Measurements from ENCODE around the gene SLC39A11. TPM values are rescaled to one million over a fixed set of nuclear protein-coding genes. Genes with fewer than 3 reads are reported as not detected.

SLC39A11 gene
- total and polyA plus RNA-seq, 4 donors = 9.3 to 49.3 (median 24.7) TPM

- 77 to 88% methylated on average over 3 of the region's 3 CpGs for WGBS, 2 donors
These were observed 386.0 kb downstream of the SLC39A11 start for GRCh38 chr17:72706396-72706981.

GRCh38 chr17:72705905-72706395 lies 386.5 kb downstream of the SLC39A11 start:
- Histone ChIP-seq H3K4me3 (no peak overlapping the region), H3K27ac (ENCODE audit: low read depth in 1 of 2, low read length in 1 of 2) (no peak overlapping the region), H3K9me3 (ENCODE audit: control insufficient read depth in 4 of 4, insufficient read depth in 3 of 4, low read length in 3 of 4) (peaks cover 0 to 5% (median 3%) of the 10 kb centered on the region in 4 donors), H3K4me1 (ENCODE audit: control insufficient read depth in 5 of 5, insufficient read depth in 5 of 5, low read length in 5 of 5) (peaks cover 0 to 3% (median 0%) of the 10 kb centered on the region in 5 donors), H3K9ac (ENCODE audit: insufficient read depth in 1 of 2, low read length in 2 of 2) (no peak overlapping the region), H3K36me3 (ENCODE audit: control insufficient read depth in 4 of 4, insufficient read depth in 4 of 4, low read length in 4 of 4) (no peaks in the 10 kb centered on the region), H3K27me3 (ENCODE audit: control insufficient read depth in 3 of 3, insufficient read depth in 3 of 3, low read length in 2 of 3) (no peaks in the 10 kb centered on the region)
- 79 to 93% methylated on average over 5 of the region's 5 CpGs for WGBS, 2 donors
- ATAC-seq (ENCODE audit: insufficient read depth, low FRiP score) = no peak
- TF ChIP-seq CTCF (IDR thresholded peaks at IDR 0.05; ENCODE audit: control extremely low read depth, extremely low read depth) = no peak
- no peak for DNase-seq

More at GRCh38 chr17:72706396-72706981, 386.0 kb downstream of the SLC39A11 start:
- Histone ChIP-seq H3K9me3 (ENCODE audit: control insufficient read depth in 4 of 4, insufficient read depth in 3 of 4, low read length in 3 of 4) (peaks cover 0 to 10% (median 5%) of the 10 kb centered on the region in 4 donors), H3K9ac (ENCODE audit: insufficient read depth in 1 of 2, low read length in 2 of 2) (no peak overlapping the region), H3K4me3 (no peak overlapping the region), H3K4me1 (ENCODE audit: control insufficient read depth in 5 of 5, insufficient read depth in 5 of 5, low read length in 5 of 5) (peaks cover 0 to 3% (median 0%) of the 10 kb centered on the region in 5 donors), H3K27ac (ENCODE audit: low read depth in 1 of 2, low read length in 1 of 2) (no peak overlapping the region), H3K36me3 (ENCODE audit: control insufficient read depth in 4 of 4, insufficient read depth in 4 of 4, low read length in 4 of 4) (no peaks in the 10 kb centered on the region), H3K27me3 (ENCODE audit: control insufficient read depth in 3 of 3, insufficient read depth in 3 of 3, low read length in 2 of 3) (no peaks in the 10 kb centered on the region)
- TF ChIP-seq CTCF (IDR thresholded peaks at IDR 0.05; ENCODE audit: control extremely low read depth, extremely low read depth) = no peak
- DNase-seq = no peak
- ATAC-seq (ENCODE audit: insufficient read depth, low FRiP score) = no peak

DNA sequence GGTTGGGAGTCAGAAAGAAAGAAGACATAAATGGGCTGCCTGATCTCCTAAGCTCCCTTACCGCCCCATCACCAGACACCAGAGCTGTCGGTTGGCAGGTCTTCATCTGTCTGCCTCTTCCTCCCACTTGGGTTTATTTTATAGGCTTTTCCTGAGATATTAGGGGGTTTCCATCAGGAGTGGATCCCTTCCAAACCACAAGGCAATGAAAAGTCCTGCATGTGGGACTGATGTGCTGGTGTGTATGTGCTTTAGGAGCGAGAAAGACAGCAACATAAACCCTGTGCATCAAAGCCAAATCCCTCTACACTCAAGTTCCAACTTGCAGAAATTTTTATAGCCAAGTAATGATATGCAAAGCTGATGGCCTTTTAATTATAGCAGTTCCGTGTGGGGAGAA lies 389.5 kb downstream of the SLC39A11 start:
- DNase-seq (no peak), ATAC-seq (ENCODE audit: insufficient read depth, low FRiP score) (no peak)
- Histone ChIP-seq H3K9ac (ENCODE audit: insufficient read depth in 1 of 2, low read length in 2 of 2) (no peak overlapping the region), H3K4me1 (ENCODE audit: control insufficient read depth in 5 of 5, insufficient read depth in 5 of 5, low read length in 5 of 5) (peaks cover 0 to 2% (median 0%) of the 10 kb centered on the region in 5 donors), H3K27ac (ENCODE audit: low read depth in 1 of 2, low read length in 1 of 2) (no peak overlapping the region), H3K36me3 (ENCODE audit: control insufficient read depth in 4 of 4, insufficient read depth in 4 of 4, low read length in 4 of 4) (no peaks in the 10 kb centered on the region), H3K27me3 (ENCODE audit: control insufficient read depth in 3 of 3, insufficient read depth in 3 of 3, low read length in 2 of 3) (no peaks in the 10 kb centered on the region), H3K9me3 (ENCODE audit: control insufficient read depth in 4 of 4, insufficient read depth in 3 of 4, low read length in 3 of 4) (no peaks in the 10 kb centered on the region), H3K4me3 (no peak overlapping the region)
- WGBS, 2 donors = 85 to 86% methylated on average over 4 of the region's 4 CpGs
- TF ChIP-seq CTCF (IDR thresholded peaks at IDR 0.05; ENCODE audit: control extremely low read depth, extremely low read depth) = no peak

Measured in lung (tissue), 12 donors.